ENCODE data around the gene GPR15LG.

DNA sequence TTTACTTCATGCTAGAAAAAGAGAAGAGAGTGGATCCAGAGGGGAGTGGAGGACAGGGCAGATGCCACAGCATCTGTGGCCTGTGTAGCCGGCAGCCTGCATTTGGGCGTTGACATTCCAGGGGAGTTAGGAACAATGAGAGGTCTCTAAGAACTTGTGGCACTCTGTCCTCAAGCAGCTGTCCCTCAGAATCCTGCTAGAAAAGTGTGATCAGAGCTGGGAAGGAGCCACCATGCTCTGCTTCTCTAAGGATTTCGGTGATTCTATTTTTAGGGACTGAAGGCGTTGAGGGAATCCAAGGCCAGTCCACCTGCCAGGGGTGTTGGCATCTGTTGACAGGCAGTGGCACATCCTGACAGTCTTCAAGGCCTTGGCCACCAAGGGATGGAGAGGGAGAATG lies 44.1 kb downstream of the GPR15LG start:
- TF ChIP-seq, protein P1, sequence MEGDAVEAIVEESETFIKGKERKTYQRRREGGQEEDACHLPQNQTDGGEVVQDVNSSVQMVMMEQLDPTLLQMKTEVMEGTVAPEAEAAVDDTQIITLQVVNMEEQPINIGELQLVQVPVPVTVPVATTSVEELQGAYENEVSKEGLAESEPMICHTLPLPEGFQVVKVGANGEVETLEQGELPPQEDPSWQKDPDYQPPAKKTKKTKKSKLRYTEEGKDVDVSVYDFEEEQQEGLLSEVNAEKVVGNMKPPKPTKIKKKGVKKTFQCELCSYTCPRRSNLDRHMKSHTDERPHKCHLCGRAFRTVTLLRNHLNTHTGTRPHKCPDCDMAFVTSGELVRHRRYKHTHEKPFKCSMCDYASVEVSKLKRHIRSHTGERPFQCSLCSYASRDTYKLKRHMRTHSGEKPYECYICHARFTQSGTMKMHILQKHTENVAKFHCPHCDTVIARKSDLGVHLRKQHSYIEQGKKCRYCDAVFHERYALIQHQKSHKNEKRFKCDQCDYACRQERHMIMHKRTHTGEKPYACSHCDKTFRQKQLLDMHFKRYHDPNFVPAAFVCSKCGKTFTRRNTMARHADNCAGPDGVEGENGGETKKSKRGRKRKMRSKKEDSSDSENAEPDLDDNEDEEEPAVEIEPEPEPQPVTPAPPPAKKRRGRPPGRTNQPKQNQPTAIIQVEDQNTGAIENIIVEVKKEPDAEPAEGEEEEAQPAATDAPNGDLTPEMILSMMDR (IDR thresholded peaks at IDR 0.05) = no peak
- TF ChIP-seq POLR2A (IDR thresholded peaks at IDR 0.05) = no peak
- no peak for TF ChIP-seq EP300 (IDR thresholded peaks at IDR 0.05)
